Hepatocyte (in vitro differentiated cells): ENCODE data around the gene SLC19A1.

Experiments used
- EZH2phosphoT487 ChIP-seq: fragments of 200-600 bp; sonication (generic); IDR thresholded peaks from one replicate; pipeline ENCODE4 v1.6.1; 2018; ENCODE audit warnings: antibody characterized with exemption, mild to moderate bottlenecking, low read depth, moderate library complexity; ENCODE audit not compliant: unreplicated experiment, severe bottlenecking
- TF ChIP-seq, protein P1 (sequence below): fragments of 200-600 bp; sonication (generic); IDR thresholded peaks from 2 replicates; pipeline ENCODE4 v1.5.1; 2016; ENCODE audit warnings: antibody characterized with exemption, mild to moderate bottlenecking; ENCODE audit not compliant: poor library complexity

- no peak for TF ChIP-seq EZH2phosphoT487
- TF ChIP-seq, protein P1, sequence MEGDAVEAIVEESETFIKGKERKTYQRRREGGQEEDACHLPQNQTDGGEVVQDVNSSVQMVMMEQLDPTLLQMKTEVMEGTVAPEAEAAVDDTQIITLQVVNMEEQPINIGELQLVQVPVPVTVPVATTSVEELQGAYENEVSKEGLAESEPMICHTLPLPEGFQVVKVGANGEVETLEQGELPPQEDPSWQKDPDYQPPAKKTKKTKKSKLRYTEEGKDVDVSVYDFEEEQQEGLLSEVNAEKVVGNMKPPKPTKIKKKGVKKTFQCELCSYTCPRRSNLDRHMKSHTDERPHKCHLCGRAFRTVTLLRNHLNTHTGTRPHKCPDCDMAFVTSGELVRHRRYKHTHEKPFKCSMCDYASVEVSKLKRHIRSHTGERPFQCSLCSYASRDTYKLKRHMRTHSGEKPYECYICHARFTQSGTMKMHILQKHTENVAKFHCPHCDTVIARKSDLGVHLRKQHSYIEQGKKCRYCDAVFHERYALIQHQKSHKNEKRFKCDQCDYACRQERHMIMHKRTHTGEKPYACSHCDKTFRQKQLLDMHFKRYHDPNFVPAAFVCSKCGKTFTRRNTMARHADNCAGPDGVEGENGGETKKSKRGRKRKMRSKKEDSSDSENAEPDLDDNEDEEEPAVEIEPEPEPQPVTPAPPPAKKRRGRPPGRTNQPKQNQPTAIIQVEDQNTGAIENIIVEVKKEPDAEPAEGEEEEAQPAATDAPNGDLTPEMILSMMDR = no peak
These were observed 87.9 kb downstream of the SLC19A1 start for GRCh38 chr21:45454060-45454925.
